IMR-90 (cell line): ENCODE measurements around the gene CEBPG. TPM values are rescaled to one million over a fixed set of nuclear protein-coding genes. Genes with fewer than 3 reads are reported as not detected.

Experiments used
- ATAC-seq: fragments of 200-7000 bp; cut with Tn5 transposase; 2 replicates; pipeline ENCODE4 v1.9.1; 2020; ENCODE audit warnings: low read depth, mild to moderate bottlenecking, moderate library complexity
- BruUV-seq: library from RNA; stranded (reverse); fragments of 400-500 nt; replicated peaks from 2 replicates; lab custom pipeline; 2021; lab: Mats Ljungman, UMichigan
- CTCF ChIA-PET: fragments of 300-600 bp; formaldehyde crosslinking; extraction: SDS; loops from one replicate; lab custom pipeline; 2021; ENCODE audit warnings: antibody characterized with exemption; lab: Yijun Ruan, JAX
- POLR2A ChIA-PET: fragments of 300-600 bp; sonication (Branson Sonifier 250); formaldehyde crosslinking; loops from one replicate; lab custom pipeline; 2022; ENCODE audit warnings: antibody characterized with exemption; ENCODE audit not compliant: unreplicated experiment; lab: Charles Lee
- DNase-seq: peaks from one replicate; pipeline ENCODE4 v3.0.0; 2013
- H2AFZ ChIP-seq: replicated peaks from 2 replicates; pipeline ENCODE3; 2013; ENCODE audit warnings: low read length, mild to moderate bottlenecking; ENCODE audit not compliant: poor library complexity
- H2AK5ac ChIP-seq: 2 replicates; pipeline ENCODE4 v1.6.1; 2013; ENCODE audit warnings: low read depth, low read length, inconsistent platforms
- H2AK9ac ChIP-seq: replicated peaks from 2 replicates; pipeline ENCODE3; 2013; ENCODE audit warnings: mild to moderate bottlenecking, low read depth, low read length, moderate library complexity; ENCODE audit not compliant: poor library complexity
- H2BK120ac ChIP-seq: 2 replicates; pipeline ENCODE4 v1.6.1; 2013; ENCODE audit warnings: low read depth, low read length, inconsistent platforms
- H2BK15ac ChIP-seq: 3 replicates; pipeline ENCODE4 v1.6.1; 2013; ENCODE audit warnings: low read depth, low read length, inconsistent platforms
- H2BK20ac ChIP-seq: 2 replicates; pipeline ENCODE4 v1.6.1; 2013; ENCODE audit warnings: low read depth, mild to moderate bottlenecking, inconsistent platforms, low read length, moderate library complexity
- H2BK5ac ChIP-seq: 2 replicates; pipeline ENCODE4 v1.6.1; 2013; ENCODE audit warnings: mild to moderate bottlenecking, low read depth, low read length, inconsistent platforms; ENCODE audit not compliant: poor library complexity, severe bottlenecking
- H3K14ac ChIP-seq: replicated peaks from 2 replicates; pipeline ENCODE4 v1.6.1; 2013; ENCODE audit warnings: low read depth, low read length, inconsistent platforms
- H3K18ac ChIP-seq: 2 replicates; pipeline ENCODE4 v1.6.1; 2013; ENCODE audit warnings: low read depth, low read length, control low read depth
- H3K23ac ChIP-seq: 2 replicates; pipeline ENCODE4 v1.6.1; 2013; ENCODE audit warnings: low read depth, low read length, inconsistent platforms
- H3K27ac ChIP-seq: 2 replicates; pipeline ENCODE4 v1.5.1; 2013; ENCODE audit warnings: mild to moderate bottlenecking, control low read depth, low read length; ENCODE audit not compliant: insufficient read depth
- H3K27me3 ChIP-seq: 2 replicates; pipeline ENCODE4 v1.6.1; 2013; ENCODE audit warnings: low read length; ENCODE audit not compliant: control insufficient read depth, insufficient read depth
- H3K36me3 ChIP-seq: 2 replicates; pipeline ENCODE4 v1.6.1; 2013; ENCODE audit warnings: low read length, mixed read lengths; ENCODE audit not compliant: control insufficient read depth, insufficient read depth
- H3K4ac ChIP-seq: 2 replicates; pipeline ENCODE4 v1.6.1; 2013; ENCODE audit warnings: low read depth, low read length, inconsistent platforms
- H3K4me1 ChIP-seq: 2 replicates; pipeline ENCODE4 v1.6.1; 2013; ENCODE audit warnings: low read length, mixed read lengths; ENCODE audit not compliant: control insufficient read depth, insufficient read depth
- H3K4me2 ChIP-seq: 2 replicates; pipeline ENCODE4 v1.6.1; 2013; ENCODE audit warnings: low read depth, mild to moderate bottlenecking, control low read depth, low read length, moderate library complexity
- H3K4me3 ChIP-seq: 2 replicates; pipeline ENCODE4 v1.5.1; 2013; ENCODE audit warnings: low read depth, mild to moderate bottlenecking, control low read depth, low read length, moderate library complexity; ENCODE audit not compliant: insufficient read depth
- H3K56ac ChIP-seq: 2 replicates; pipeline ENCODE4 v1.6.1; 2013; ENCODE audit warnings: low read length, inconsistent platforms; ENCODE audit not compliant: insufficient read depth; ENCODE audit errors: extremely low read depth
- H3K79me1 ChIP-seq, 2 experiments: 2 replicates each; pipeline ENCODE4 v1.6.1; 2013; ENCODE audit warnings: low read length in 2 of 2, inconsistent platforms in 1 of 2, low read depth in 1 of 2
- H3K9ac ChIP-seq: 2 replicates; pipeline ENCODE4 v1.6.1; 2013; ENCODE audit warnings: low read depth, low read length, control low read depth
- H3K9me1 ChIP-seq: 2 replicates; pipeline ENCODE4 v1.6.1; 2013; ENCODE audit warnings: low read length, inconsistent platforms; ENCODE audit not compliant: insufficient read depth
- H3K9me3 ChIP-seq: 2 replicates; pipeline ENCODE4 v1.6.1; 2013; ENCODE audit warnings: low read length; ENCODE audit not compliant: control insufficient read depth, insufficient read depth
- H4K20me1 ChIP-seq: 2 replicates; pipeline ENCODE4 v1.6.1; 2013; ENCODE audit warnings: low read length, inconsistent platforms; ENCODE audit not compliant: insufficient read depth
- H4K5ac ChIP-seq: 2 replicates; pipeline ENCODE4 v1.6.1; 2013; ENCODE audit warnings: mild to moderate bottlenecking, low read depth, low read length, control low read depth
- H4K8ac ChIP-seq, 2 experiments: 2 replicates each; pipeline ENCODE4 v1.6.1; 2013; ENCODE audit warnings: low read depth in 2 of 2, low read length in 2 of 2, control low read depth in 1 of 2, inconsistent platforms in 1 of 2
- H4K91ac ChIP-seq: 2 replicates; pipeline ENCODE4 v1.6.1; 2013; ENCODE audit warnings: low read depth, low read length, inconsistent platforms; ENCODE audit not compliant: insufficient read depth
- BHLHE40 ChIP-seq: fragments of 150-350 bp; IDR thresholded peaks from 2 replicates; pipeline ENCODE4 v1.6.1; 2016; ENCODE audit warnings: mild to moderate bottlenecking, low read depth, low read length
- WGBS, 2 experiments: methylation state at CpG; one replicate each; pipeline versions ENCODE4 v1.1.5 to v1.1.7; 2013; ENCODE audit warnings: missing lambda C conversion rate in 2 of 2; ENCODE audit not compliant: insufficient read length in 1 of 2; ENCODE audit errors: extremely low coverage in 2 of 2; 5-methylcytosine and 5-hydroxymethylcytosine counted together
- dilution Hi-C: fragments of 300-500 bp; cut with HindIII; formaldehyde crosslinking; loops from one replicate; pipeline ENCODE4 v1.14.3; 2018; ENCODE audit warnings: low sequenced_read_pairs; ENCODE audit not compliant: unreplicated experiment
- in situ Hi-C: fragments of 300-500 bp; cut with MboI; formaldehyde crosslinking; loops from 3 replicates; pipeline ENCODE4 v1.14.3; 2019; ENCODE audit warnings: low sequenced_read_pairs, inconsistent platforms, mixed read lengths
- intact Hi-C: fragments of 100-400 bp; cut with micrococcal nuclease; formaldehyde crosslinking; loops from 2 replicates; pipeline ENCODE4 v1.10.0; 2022
- polyA plus RNA-seq, 3 experiments: library from polyadenylated mRNA; depleted of rRNA; stranded (reverse); fragments of >200 nt; gene quantifications; 2 replicates each; pipeline ENCODE4 v1.2.3, GENCODE V29; 2012; ENCODE audit warnings: low replicate concordance in 1 of 3
- total RNA-seq: library from RNA; depleted of rRNA; stranded (reverse); fragments of >200 nt; gene quantifications from 2 replicates; pipeline ENCODE4 v1.2.3, GENCODE V29; 2012

CEBPG gene
- total and polyA plus RNA-seq, 2 of the 4 experiments (the other 2 are of a cell fraction) = 9.2 to 14.3 TPM

DNA sequence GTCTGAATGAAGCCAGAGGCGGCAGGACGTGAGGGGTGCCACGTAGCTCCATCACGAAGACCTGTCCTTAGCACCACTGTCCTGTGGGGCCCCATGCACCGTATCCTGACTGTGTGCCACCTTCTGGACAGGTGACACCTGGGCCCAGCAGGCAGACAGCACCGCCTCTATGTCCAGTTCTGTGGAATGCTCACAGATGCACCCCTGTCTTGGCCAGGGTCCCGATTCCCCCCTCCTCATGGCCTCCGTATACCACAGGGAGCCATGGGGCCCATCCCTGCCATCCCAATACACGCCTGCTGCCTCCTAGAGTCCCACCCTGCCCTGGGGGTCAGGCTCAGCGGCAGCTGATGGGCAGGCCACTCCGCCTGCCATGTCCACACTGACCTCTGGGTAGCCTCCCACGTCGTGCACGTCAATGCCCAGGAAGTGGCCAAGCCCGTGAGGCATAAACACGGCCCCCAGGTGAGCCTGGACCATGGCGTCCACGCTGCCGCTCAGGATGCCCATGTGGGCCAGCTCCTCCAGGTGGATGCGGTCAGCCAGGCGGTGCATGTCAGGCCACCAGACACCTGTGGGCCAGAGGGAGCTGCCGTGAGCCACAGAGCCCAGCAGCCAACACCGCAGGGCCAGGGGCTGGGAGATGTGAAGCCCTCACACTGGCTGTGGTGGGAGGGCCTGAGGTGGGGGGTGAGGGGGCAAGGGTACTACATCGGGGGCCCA lies 17.6 kb downstream of the CEBPG start:
- in situ Hi-C loops (no loop called here), dilution Hi-C loops (no loop called here), intact Hi-C loops (no loop called here)
- Histone ChIP-seq H3K56ac (no peak overlapping the region), H4K8ac (no peak overlapping the region), H2BK20ac (no peak overlapping the region), H3K9ac (no peak overlapping the region), H2BK5ac (no peak overlapping the region), H3K4me2 (no peak overlapping the region), H2BK15ac (no peak overlapping the region), H3K18ac (no peak overlapping the region), H4K91ac (no peak overlapping the region), H3K14ac (no peak overlapping the region), H3K4me1 (peaks cover 27% of the 10 kb centered on the region), H3K79me1 (peaks cover 1 to 47% of the 10 kb centered on the region in 2 experiments; a peak in 2 of 4 replicates), H3K36me3 (peaks cover 16% of the 10 kb centered on the region), H3K23ac (no peak overlapping the region), H4K20me1 (peaks cover 69% of the 10 kb centered on the region), H2BK120ac (no peak overlapping the region), H4K5ac (no peak overlapping the region), H3K9me1 (peaks cover 6% of the 10 kb centered on the region), H2AFZ (no peak overlapping the region), H3K4ac (no peak overlapping the region), H2AK5ac (no peak overlapping the region), H2AK9ac (no peak overlapping the region), H3K27ac (no peak overlapping the region), H3K4me3 (no peak overlapping the region), H3K27me3 (no peaks in the 10 kb centered on the region), H3K9me3 (no peaks in the 10 kb centered on the region)
- ATAC-seq (no peak), DNase-seq (no peak)
- BruUV-seq = no TSS peak
- no peak for TF ChIP-seq BHLHE40
- CTCF ChIA-PET = interaction anchor here (0.6 kb wide), 1 partner anchor 945 kb away, joined by 3 read pairs; no protein-coding TSS in a partner anchor
- POLR2A ChIA-PET = no interaction called here
- 88% methylated on average over 11 of the region's 24 CpGs; no CpG with 5 or more reads in 1 of the 2 experiments for WGBS, 2 experiments
